Anterior cingulate cortex (tissue), 58 donors: ENCODE data around the gene CNTRL.
A peak's percentile ranks its signal among the peaks of the same experiment; 100 is the strongest.
"Not testable (repeated sequence)": the region's sequence is repeated elsewhere in the genome, so short reads cannot be mapped to it uniquely, and the experiment has no call there.

Experiments used
- DNase-seq, 58 donors: peaks; one replicate each; lab custom pipeline; 2025; lab: John Stamatoyannopoulos, UW

CNTRL gene

DNA sequence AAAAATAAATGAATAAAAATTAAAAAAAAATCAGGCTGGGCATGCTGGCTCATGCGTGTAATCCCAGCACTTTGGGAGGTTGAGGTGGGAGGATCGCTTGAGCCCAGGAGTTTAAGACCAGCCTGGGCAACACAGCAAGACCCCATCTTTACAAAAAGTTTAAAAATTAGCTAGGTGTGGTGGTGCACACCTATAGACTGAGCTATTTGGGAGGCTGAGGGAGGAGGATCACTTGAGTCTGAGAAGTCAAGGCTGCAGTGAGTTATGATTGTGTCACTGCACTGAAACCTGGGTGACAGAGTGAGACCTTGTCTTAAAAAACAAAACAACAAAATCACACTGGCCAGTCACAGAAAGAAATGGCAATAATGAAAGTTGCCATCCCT, 3.4 kb upstream of the CNTRL start:
- no peak for DNase-seq

DNA sequence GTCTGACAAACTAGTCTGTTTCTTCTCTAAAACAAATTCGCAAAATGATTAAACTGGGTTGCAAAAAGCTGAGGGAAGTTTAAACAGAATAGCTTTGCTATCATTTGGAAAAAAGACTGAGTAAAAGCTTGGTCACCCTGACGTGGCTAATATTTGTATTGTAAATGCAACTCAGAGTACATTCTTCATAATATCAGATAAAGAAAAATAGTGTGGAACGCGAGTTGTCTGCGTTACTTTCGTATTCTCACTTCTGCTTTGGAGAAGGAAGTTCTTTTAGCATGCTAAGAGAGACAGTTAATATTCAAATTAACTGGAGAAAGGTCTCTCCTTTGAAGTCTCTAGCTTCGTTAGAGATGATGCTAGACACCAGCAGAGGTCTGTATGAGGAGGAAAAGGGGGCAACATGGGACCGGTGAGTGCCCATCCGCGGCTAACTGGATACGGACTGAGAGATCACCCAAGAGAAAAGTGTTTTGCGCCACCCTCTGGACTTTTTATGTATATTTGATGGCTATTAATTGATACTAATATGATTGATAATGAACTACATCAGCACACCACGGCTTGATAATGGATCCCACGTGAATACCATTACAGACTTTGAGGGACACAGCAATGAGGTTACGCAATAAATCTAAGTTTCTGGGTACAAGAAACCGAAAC, 2.9 kb upstream of the CNTRL start:
- no peak for DNase-seq

DNA sequence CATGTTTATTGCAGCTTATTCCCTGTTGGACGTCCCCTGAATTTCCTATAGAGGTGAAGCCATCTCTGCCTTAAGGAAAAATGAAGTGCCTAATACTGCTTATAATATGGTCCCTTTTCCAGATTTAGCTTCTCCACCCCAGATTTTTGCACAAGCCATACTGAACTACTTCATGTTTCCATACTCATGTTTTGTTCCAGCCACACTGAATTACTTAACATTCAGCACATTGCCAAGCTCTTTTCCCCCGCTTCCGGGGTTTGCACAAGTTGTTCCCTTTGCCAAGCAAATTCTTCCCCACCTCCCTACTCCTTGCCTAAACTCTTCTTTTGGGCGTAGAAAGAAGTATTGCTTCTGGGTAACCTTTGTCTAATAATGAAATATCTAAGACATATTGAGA, 1.7 kb upstream of the CNTRL start:
- DNase-seq, result peak in 17 of 58 donors; percentile 0 to 51 (median 4)

DNA sequence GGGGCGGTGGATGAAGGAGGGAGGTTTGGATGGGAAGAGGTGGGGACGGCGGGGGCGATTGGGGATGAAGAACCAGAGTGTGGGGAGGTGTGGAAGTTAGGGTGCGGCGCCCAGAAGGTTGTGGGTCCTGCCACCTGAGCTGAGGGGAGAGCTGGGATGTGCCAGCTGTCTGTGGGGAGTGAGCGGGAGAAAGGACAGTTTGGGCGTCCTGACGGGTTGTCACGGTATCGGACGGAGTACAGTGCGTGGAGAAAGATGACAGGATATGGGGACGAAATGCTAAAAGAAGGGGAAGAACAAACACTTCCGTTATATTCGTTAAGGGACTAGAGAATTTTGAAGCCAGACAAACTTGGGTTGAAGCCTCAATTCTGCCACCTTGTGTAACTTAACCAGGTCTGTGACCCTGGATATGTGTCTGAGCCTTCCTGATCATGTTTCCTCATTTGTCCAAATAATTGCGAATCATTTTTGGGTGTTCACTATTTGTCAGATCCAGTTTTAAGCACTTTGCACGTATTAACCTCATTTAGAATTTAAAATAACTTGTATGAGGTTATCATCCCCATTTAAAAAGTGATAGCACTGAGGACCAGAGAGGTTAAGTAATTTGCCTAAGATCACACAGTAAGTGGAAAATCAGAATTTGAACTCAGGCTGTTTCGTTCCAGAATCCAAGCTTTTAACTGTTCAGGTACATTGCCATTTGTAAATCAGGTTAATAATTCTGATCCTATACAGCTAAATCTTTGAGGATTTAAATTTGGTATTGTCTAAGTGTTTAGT, 689 bp downstream of the CNTRL start:
- DNase-seq, result no peak

DNA sequence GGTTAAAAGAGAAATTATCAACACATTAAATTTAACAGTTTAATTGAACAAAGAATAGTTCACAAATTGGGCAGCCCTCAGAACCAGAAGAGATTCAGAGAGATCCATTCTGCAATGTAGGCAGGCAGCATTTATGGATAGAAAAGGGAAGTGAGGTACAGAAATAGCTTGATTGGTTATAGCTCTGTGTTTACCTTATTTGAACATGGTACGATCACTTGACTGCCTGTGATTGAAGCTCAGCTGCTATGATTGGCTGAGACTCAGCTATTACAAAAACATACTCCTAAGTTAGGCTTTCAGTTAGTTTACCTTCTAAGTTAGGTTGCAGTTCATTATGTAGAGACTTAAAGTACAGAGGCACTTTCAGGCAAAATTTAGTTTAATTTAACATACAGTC, 7.3 kb downstream of the CNTRL start:
- DNase-seq, result no peak

DNA sequence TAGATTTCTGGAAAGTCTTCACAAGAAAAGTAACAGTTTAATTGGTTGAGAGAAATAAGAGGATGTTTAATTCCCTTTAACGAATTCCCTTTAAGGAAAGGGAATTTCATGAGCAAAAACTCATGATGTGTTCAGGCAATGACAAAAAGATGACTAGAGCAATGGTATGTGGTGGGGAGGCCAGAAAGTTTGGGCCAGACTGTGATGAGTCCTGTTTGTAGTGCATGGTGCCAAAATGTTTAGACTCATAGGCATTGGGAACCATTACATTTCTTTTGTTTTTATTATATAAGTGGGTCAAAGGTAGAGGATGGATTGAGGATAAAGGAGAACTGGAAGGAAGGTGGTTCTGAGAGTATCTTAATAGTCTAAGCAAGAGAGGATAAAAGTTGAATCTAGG, 10.9 kb downstream of the CNTRL start:
- DNase-seq, result no peak

DNA sequence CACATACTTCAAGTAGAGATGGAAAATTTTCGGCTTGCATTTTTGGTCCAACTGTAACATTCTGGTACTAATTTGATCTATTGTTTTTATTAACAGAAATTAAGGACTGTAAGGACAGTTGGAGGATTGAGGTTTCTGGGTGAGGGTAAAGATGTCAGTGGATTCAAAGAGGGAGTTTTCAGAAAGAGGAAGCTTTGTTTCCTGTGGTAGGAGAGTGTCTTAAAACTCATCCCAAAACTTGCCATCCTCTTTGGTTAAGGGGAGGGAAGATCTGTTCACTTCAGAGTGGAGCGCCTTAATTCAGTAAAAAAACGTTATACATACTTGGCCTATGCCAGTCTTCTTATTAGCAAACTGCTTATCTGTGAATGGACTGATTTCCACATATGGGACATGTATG, 13.8 kb downstream of the CNTRL start:
- no peak for DNase-seq

DNA sequence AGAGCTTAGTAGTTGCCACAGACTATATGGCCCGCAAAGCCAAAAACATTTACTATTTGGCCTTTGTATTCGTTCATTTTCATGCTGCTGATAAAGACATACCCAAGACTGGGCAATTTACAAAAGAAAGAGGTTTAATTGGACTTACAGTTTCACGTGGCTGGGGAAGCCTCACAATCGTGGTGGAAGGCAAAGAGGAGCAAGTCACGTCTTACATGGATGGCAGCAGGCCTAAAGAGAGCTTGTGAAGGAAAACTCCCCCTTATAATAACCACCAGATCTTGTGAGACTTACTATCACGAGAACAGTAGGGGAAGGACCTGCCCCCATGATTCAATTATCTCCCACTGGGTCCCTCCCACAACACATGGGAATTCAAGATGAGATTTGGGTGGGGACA, 16.0 kb downstream of the CNTRL start:
- DNase-seq, result not testable (repeated sequence)

DNA sequence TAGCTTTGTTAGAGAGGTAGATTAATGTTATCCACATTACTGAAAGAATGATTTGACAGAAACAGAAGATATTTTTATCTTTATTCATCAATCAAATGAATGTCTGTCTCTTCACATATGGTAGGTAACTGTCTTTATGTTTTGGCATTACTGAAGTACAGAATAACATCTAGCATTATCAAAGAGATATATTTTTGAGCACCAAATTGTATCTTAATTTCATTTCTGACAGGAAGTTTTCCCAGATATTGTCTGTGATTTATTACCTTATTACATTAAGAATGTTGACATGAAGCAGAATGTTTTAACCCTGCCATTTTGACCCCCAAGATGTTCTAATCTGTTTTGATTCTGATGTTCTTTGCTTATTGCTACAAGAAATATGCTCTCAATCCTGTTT, 20.3 kb downstream of the CNTRL start:
- DNase-seq, result no peak

DNA sequence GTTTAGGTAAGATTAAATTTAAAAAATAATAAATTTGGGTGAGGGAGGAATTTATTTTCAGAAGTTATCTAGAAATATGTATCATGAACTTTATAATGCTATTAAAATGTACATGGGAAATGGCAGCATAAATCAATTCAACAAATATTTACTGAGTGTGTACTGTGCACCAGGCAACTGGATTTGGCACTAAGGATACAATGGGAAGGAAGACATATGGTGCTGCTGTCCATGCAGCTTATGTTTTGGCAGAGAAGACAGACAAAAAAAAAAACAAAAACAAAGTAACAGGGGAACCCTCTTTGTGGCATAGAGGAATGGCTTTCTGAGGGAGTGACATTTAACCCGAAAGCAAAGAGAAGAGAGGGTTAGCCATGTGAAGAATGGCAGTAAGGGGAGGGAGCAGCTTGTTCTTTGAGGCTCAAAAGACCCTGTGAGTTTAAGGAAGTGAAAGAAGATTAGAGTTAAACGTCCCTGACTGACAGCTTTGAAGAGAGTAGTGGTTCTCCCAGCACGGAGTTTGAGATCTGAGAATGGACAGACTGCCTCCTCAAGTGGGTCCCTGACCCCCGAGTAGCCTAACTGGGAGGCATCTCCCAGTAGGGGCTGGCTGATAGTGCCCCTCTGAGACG, 23.9 kb downstream of the CNTRL start:
- DNase-seq, result no peak

DNA sequence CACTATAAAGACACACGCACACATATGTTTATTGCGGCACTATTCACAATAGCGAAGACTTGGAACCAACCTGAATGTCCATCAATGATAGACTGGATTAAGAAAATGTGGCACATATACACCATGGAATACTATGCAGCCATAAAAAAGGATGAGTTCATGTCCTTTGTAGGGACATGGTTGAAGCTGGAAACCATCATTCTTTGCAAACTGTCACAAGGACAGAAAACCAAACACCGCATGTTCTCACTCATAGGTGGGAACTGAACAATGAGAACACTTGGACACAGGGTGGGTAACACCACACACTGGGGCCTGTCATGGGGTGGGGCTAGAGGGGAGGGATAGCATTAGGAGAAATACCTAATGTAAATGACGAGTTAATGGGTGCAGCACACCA, 29.3 kb downstream of the CNTRL start:
- not testable (repeated sequence) for DNase-seq

DNA sequence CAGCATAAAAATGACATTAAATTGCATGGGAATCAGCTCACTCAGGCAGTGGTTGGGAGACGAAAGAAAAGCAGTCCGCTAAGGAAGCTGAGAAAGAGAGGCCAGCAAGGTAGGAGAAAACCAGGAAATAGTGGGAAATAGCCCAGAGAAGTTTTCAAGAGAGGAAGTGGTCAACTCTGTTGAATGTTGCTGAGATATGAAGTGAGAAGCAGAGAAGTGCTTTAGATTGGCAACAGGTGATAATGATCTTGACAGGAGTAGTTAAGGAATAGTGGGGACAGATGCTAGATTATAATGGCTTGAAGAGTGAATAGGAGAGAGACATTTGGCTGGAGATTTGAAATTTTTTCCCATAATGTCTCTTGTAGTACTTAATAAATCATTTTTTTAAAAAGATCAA, 30.8 kb downstream of the CNTRL start:
- DNase-seq, result no peak

DNA sequence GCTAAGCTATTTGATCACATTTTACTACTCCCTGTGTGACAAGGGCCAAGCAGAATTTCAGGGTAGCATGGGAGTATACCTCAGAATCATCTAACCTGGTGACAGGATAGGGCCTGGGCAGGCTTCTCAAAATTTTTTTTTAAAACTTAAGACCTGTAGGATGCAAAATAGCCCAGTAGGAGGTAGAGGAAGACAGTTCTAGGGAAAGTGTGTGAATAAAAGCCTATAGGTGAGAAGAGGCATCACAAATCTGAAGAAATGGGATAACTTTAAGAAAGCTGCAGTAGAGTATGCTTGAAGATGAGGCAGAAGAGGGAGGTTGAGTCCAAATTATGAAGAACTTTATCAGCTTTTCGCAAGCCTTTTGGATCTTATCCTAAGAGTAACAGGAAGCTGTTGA, 32.3 kb downstream of the CNTRL start:
- no peak for DNase-seq

DNA sequence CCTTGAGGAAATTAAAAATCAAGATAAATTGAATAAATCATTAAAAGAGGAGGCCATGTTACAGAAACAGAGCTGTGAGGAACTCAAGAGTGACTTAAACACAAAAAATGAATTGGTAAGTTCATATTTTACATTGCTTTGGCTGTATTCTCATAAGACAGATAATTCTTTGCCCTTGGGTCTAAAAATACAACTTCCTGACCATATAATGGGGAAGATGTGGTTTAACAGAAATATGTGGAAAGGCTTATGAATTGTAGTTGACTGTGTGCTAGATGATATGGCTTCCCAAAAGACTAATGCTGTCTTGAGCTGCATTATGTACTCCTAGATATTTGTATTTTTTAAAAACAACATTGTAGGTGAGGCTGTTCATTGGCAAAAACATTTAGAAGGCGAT, 33.1 kb downstream of the CNTRL start:
- DNase-seq, result no peak

DNA sequence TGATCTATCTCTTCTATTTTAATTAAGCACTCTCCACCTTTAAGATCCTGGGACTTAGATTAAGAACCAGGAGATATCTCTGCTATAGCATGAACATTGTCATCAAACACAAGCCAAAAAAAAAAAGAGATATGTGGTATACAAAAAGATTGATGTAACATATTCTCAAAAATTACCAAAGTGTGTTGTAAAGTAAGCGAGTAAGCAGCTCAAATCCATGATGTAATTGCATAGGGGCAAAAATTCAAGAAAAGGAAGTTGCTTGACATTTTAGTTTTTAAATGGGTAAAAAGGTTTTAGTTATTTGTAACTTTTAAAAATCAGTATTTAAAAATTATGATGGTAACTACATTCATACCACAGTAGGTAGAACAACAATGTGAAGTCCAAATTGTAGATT, 40.7 kb downstream of the CNTRL start:
- no peak for DNase-seq

DNA sequence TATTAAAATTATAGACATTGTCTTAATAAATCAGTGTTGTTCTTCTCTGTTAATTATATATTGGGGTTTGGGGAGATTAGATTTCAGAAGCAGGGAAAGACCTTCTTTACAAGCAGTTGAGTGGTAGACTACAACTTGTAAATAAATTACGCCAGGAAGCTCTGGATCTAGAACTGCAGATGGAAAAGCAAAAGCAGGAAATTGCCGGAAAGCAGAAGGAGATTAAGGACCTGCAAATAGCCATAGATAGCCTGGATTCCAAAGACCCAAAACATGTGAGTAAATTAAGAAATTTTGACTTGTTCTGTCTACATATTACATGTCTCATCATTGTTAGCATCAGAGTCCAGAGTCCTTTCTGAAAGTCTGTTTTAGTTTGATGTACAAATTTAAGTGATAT, 43.5 kb downstream of the CNTRL start:
- DNase-seq, result no peak

DNA sequence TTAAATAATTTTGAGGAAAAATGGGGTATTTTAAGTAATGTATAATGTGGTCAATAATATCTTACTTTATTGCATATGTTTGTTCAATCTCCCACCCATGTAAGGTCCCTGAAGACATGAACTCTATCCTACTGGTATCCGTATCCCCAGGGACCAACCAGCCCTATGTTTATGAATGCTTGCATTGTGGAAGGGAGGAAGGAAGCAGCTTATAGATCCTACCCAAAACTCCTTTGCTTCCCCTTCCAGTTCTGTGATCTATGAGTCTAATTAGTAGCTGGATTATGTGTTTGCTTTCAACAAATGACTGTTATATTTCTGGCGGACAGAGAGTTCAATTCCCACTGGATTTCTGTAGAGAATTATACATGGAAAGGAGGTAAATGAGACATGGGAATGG, 45.6 kb downstream of the CNTRL start:
- DNase-seq, result no peak

DNA sequence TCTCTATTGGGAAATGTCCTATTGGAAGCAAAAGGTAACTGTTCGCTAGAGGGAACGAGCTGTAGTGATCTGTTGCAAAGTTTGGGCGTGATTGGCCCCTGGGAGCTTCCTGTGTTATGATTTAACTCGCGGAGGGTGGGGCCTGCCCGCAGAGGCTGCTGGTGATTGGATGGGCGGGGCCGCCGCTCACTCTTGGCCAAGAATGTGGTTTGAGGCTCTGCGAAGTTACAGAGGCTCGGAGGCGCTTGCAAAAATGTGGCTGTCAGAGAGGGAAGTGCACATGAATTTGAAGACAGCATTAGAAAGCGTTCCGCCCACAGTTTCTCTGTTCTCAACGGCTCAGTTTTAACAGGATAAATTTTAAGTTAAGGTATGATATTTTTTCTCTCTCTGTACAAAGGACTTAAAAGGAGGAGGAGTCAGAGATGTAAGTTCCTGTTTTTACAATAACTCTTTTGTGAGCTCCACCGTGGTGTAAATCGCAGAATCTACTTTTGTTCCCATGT, 46.9 kb downstream of the CNTRL start:
- DNase-seq, result peak; percentile 32 to 97 (median 89)

DNA sequence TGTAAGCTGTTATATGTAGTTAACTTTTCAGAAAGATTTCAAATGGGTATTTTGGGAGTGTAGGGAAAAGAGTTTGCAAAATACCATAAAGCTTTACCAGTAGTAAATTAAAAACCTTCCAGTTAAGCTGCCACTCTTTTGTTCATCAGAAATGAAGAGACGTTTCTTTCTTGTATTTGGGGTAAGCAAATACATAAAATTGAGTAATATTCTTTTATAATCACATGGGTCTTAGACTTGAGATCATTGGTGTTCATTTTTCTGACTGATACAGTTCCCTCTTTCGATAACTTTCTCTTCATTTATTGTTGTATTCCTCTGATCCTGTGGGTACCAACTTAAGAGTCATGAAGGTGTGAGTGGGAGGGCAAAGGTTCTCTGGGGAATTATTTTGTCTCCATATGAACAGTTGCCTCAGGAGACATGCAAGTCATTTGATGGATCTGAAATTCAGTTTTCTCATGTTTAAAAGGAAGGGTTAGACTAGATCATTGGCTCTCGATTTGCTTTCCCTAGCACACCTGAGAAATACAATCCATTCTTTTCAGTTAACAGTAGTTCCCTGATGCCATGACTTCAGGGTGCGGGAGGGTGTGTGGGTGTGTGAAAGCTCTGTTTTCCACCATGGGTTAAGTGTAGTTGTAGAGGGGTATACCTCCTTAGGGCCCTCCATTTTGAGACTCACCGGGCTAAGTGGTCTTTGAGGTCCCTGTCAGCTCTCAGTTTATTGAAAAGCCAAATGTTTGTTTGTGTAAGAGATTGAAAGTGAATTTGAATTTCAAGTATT, 47.7 kb downstream of the CNTRL start:
- no peak for DNase-seq

DNA sequence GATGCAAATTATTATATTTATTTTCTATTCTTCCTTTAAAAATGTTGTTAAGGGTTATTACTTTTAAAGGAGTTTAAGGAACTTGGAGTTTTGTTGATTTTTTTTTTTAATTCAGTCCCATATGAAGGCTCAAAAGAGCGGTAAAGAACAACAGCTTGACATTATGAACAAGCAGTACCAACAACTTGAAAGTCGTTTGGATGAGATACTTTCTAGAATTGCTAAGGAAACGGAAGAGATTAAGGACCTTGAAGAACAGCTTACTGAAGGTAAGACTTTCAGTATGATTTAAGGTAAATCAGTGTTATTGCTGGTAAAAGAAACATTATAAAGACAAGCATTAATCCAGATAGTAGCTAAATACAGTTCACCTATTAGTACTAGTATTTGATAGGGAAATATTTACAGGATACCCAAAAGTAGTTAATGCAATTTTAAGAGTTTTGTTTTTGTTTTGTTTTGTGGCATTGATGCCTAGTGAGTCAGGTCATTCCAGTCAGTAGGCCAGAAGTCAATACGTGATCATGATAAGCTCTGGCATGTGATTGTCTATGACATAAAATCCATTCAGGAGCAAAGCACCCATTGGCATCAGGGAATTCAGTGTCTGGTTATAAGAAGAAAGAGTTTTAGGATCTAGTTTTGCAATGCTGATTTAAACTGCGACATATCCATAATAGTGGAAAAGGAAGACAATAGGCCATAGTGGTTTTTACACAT, 49.2 kb downstream of the CNTRL start:
- no peak for DNase-seq
